Islet precursor cell (in vitro differentiated cells): ENCODE measurements around the gene DPP10.

Experiments used
- DNase-seq: peaks from one replicate; pipeline ENCODE4 v3.0.0-alpha.2; 2018

Gene DPP10

GRCh38 chr2:115305712-115306111 lies 863.3 kb downstream of the DPP10 start:
- no peak for DNase-seq

- DNase-seq = no peak
Observed at GRCh38 chr2:115314119-115314518, 871.7 kb downstream of the DPP10 start.

GRCh38 chr2:115327061-115327460 lies 884.6 kb downstream of the DPP10 start:
- no peak for DNase-seq

- no peak for DNase-seq
Observed at GRCh38 chr2:115359550-115359949, 917.1 kb downstream of the DPP10 start.

- DNase-seq = no peak
Observed at GRCh38 chr2:115364093-115364492, 921.7 kb downstream of the DPP10 start.

GRCh38 chr2:115369400-115369799 lies 927.0 kb downstream of the DPP10 start:
- no peak for DNase-seq

- no peak for DNase-seq
Observed at GRCh38 chr2:115374981-115375380, 932.5 kb downstream of the DPP10 start.

GRCh38 chr2:115384399-115384798 lies 942.0 kb downstream of the DPP10 start:
- no peak for DNase-seq

- no peak for DNase-seq
Observed at GRCh38 chr2:115386465-115386864, 944.0 kb downstream of the DPP10 start.

GRCh38 chr2:115389024-115389423 lies 946.6 kb downstream of the DPP10 start:
- no peak for DNase-seq

GRCh38 chr2:115389898-115390565 lies 947.6 kb downstream of the DPP10 start:
- no peak for DNase-seq

- DNase-seq = no peak
Observed at GRCh38 chr2:115396579-115396978, 954.1 kb downstream of the DPP10 start.

- no peak for DNase-seq
Observed at GRCh38 chr2:115400940-115401339, 958.5 kb downstream of the DPP10 start.

GRCh38 chr2:115412501-115412900 lies 970.1 kb downstream of the DPP10 start:
- no peak for DNase-seq

- DNase-seq = no peak
Observed at GRCh38 chr2:115413791-115414190, 971.4 kb downstream of the DPP10 start.

GRCh38 chr2:115414466-115414865 lies 972.0 kb downstream of the DPP10 start:
- no peak for DNase-seq

- no peak for DNase-seq
Observed at GRCh38 chr2:115422004-115422634, 979.7 kb downstream of the DPP10 start.

- no peak for DNase-seq
Observed at GRCh38 chr2:115427436-115427835, 985.0 kb downstream of the DPP10 start.

- peak; percentile 59 for DNase-seq
Observed at GRCh38 chr2:115440746-115441145, 998.3 kb downstream of the DPP10 start.

GRCh38 chr2:115443539-115444185 lies 1001.2 kb downstream of the DPP10 start:
- DNase-seq = peak; percentile 90

- no peak for DNase-seq
Observed at GRCh38 chr2:115460008-115460407, 1017.6 kb downstream of the DPP10 start.

GRCh38 chr2:115480741-115481140 lies 1038.3 kb downstream of the DPP10 start:
- no peak for DNase-seq

GRCh38 chr2:115481842-115482241 lies 1039.4 kb downstream of the DPP10 start:
- no peak for DNase-seq

GRCh38 chr2:115483666-115484065 lies 1041.2 kb downstream of the DPP10 start:
- no peak for DNase-seq
